PC-9 (cell line): ENCODE measurements around the gene TSPYL6. TPM values are rescaled to one million over a fixed set of nuclear protein-coding genes. Genes with fewer than 3 reads are reported as not detected.

Source experiments
- BruUV-seq: library from RNA; stranded (reverse); fragments of 400-500 nt; replicated peaks from 2 replicates; lab custom pipeline; 2021; lab: Mats Ljungman, UMichigan
- CTCF ChIA-PET: fragments of 300-600 bp; sonication (Branson Sonifier 250); formaldehyde crosslinking; loops from one replicate; lab custom pipeline; 2022; ENCODE audit warnings: antibody characterized with exemption; lab: Charles Lee
- POLR2A ChIA-PET: fragments of 300-600 bp; sonication (Branson Sonifier 250); formaldehyde crosslinking; loops from one replicate; lab custom pipeline; 2022; ENCODE audit warnings: antibody characterized with exemption; ENCODE audit not compliant: unreplicated experiment; lab: Charles Lee
- DNase-seq, 2 experiments: peaks; one replicate each; pipeline versions ENCODE4 v3.0.0 to v3.0.0-alpha.2; 2015 to 2022; ENCODE audit warnings: mixed read lengths in 1 of 2
- H2AFZ ChIP-seq: fragments of 200-600 bp; sonication (generic); 2 replicates; pipeline ENCODE4 v1.8.1; 2017; ENCODE audit warnings: antibody characterized with exemption
- H3F3A ChIP-seq: fragments of 200-600 bp; sonication (generic); 2 replicates; pipeline ENCODE4 v1.8.1; 2017; ENCODE audit warnings: antibody characterized with exemption, mild to moderate bottlenecking, low read depth; ENCODE audit not compliant: insufficient read depth
- H3K27ac ChIP-seq: fragments of 200-600 bp; sonication (generic); 2 replicates; pipeline ENCODE4 v1.6.1; 2016; ENCODE audit warnings: mixed run types
- H3K27me3 ChIP-seq: fragments of 200-600 bp; sonication (generic); 2 replicates; pipeline ENCODE4 v1.6.1; 2016; ENCODE audit warnings: low read depth, mixed run types; ENCODE audit not compliant: insufficient read depth
- H3K36me3 ChIP-seq: fragments of 200-600 bp; sonication (generic); 2 replicates; pipeline ENCODE4 v1.6.1; 2016; ENCODE audit warnings: low read depth, mixed run types
- H3K4me1 ChIP-seq: fragments of 200-600 bp; sonication (generic); replicated peaks from 2 replicates; pipeline ENCODE4 v1.6.1; 2016; ENCODE audit warnings: mixed run types; ENCODE audit not compliant: insufficient read depth
- H3K4me2 ChIP-seq: fragments of 200-600 bp; sonication (generic); 2 replicates; pipeline ENCODE4 v1.6.1; 2017; ENCODE audit warnings: mixed run types
- H3K4me3 ChIP-seq: fragments of 200-600 bp; sonication (generic); 2 replicates; pipeline ENCODE4 v1.6.1; 2016; ENCODE audit warnings: mixed run types
- H3K79me2 ChIP-seq: fragments of 200-600 bp; sonication (generic); 2 replicates; pipeline ENCODE4 v1.6.1; 2017; ENCODE audit warnings: low read depth, mixed run types
- H3K9me2 ChIP-seq: fragments of 200-600 bp; sonication (generic); 2 replicates; pipeline ENCODE4 v1.8.1; 2017; ENCODE audit warnings: mild to moderate bottlenecking; ENCODE audit not compliant: insufficient read depth
- H3K9me3 ChIP-seq: fragments of 200-600 bp; sonication (generic); 2 replicates; pipeline ENCODE4 v1.8.1; 2016; ENCODE audit warnings: low read depth; ENCODE audit not compliant: insufficient read depth
- H4K20me1 ChIP-seq: fragments of 200-600 bp; sonication (generic); 2 replicates; pipeline ENCODE4 v1.8.1; 2017; ENCODE audit not compliant: insufficient read depth
- CTCF ChIP-seq: fragments of 200-600 bp; sonication (generic); conservative IDR thresholded peaks from 2 replicates; pipeline ENCODE4 v1.6.1; 2017; ENCODE audit warnings: mixed run types, antibody characterized with exemption, mild to moderate bottlenecking, moderate library complexity
- EZH2 ChIP-seq: fragments of 200-600 bp; sonication (generic); IDR thresholded peaks from 2 replicates; pipeline ENCODE4 v1.8.0; 2017; ENCODE audit warnings: antibody characterized with exemption, low read depth
- intact Hi-C: fragments of 100-400 bp; cut with micrococcal nuclease; formaldehyde crosslinking; loops from one replicate; pipeline ENCODE4 v1.10.0; 2022; ENCODE audit not compliant: unreplicated experiment
- total RNA-seq: library from RNA; stranded (reverse); gene quantifications from 2 replicates; pipeline ENCODE4 v1.2.3, GENCODE V29; 2021

Gene TSPYL6
- total RNA-seq, 1 experiment from 2014 or later: not detected

DNA sequence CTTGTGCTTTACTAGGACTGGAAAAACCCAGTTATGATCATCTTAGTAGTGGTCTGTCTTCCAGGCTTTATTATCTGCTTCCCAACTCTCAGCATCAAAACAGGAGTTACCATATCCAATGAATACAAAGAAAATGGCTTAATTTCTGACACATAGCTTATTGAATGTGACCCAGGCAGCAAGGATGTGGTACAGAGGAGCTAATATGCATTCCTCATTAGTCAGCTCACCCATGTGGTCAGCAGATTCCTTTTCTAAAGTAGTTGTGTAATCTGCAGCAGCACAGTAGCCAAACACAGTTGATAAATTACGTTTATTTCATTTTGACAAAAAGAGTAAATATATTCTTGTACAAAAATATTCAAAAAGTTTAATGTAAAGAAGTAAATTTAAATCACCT lies 43.6 kb downstream of the TSPYL6 start:
- H3K4me2 ChIP-seq: no peak overlapping the region

DNA sequence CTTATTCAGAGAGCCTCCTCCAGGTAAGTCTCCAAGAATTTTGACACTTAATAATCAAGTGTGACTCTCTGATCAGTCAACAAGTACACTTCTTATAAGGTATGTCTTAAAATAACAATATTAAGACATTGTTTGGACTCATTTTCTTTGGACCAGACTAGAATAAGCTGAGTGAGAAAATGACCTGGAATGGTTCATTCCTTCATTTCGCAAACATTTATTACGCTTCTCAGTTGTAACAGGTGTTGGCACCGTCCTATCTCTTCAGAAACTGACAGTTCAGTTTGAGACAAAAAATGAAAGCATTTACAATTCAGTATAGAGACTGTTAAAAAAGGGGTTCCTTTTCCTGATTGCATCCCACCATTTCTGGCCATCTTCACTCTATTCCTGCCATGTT lies 46.6 kb downstream of the TSPYL6 start:
- Histone ChIP-seq H3K36me3 (no peaks in the 10 kb centered on the region), H3K27me3 (no peaks in the 10 kb centered on the region), H3K4me2 (no peak overlapping the region), H3K9me2 (no peaks in the 10 kb centered on the region), H2AFZ (no peak overlapping the region), H3K4me3 (no peak overlapping the region), H3K79me2 (no peaks in the 10 kb centered on the region), H4K20me1 (no peaks in the 10 kb centered on the region), H3K4me1 (0 out of 2 replicates have a peak, but pooled peaks cover 6% of the 10 kb centered on the region), H3K27ac (no peak overlapping the region), H3F3A (no peaks in the 10 kb centered on the region), H3K9me3 (peaks cover 4% of the 10 kb centered on the region)
- ChIA-PET CTCF (no interaction called here), POLR2A (interaction anchor here (0.7 kb wide), 1 partner anchor 213 kb away, joined by 4 read pairs; no protein-coding TSS in a partner anchor)
- no TSS peak for BruUV-seq
- intact Hi-C loops: no loop called here
- no peak for DNase-seq
- TF ChIP-seq CTCF: no peak
- TF ChIP-seq EZH2: no peak

More for the DNA sequence above, 43.6 kb downstream of the TSPYL6 start:
- Histone ChIP-seq H3K9me3 (peaks cover 4% of the 10 kb centered on the region), H3F3A (no peaks in the 10 kb centered on the region), H3K4me1 (0 out of 2 replicates have a peak, but pooled peaks cover 6% of the 10 kb centered on the region), H3K27me3 (no peaks in the 10 kb centered on the region), H2AFZ (no peak overlapping the region), H3K4me3 (no peak overlapping the region), H3K79me2 (no peaks in the 10 kb centered on the region), H4K20me1 (no peaks in the 10 kb centered on the region), H3K36me3 (no peaks in the 10 kb centered on the region), H3K9me2 (no peaks in the 10 kb centered on the region), H3K27ac (no peak overlapping the region)
- TF ChIP-seq CTCF (no peak), EZH2 (no peak)
- intact Hi-C loops: loop anchor here (10.0 kb wide), 1 partner anchor 122 kb away; a partner anchor contains a TSS
- CTCF ChIA-PET: no interaction called here
- no TSS peak for BruUV-seq
- POLR2A ChIA-PET: no interaction called here
- DNase-seq: peak; percentile 14 to 84

DNA sequence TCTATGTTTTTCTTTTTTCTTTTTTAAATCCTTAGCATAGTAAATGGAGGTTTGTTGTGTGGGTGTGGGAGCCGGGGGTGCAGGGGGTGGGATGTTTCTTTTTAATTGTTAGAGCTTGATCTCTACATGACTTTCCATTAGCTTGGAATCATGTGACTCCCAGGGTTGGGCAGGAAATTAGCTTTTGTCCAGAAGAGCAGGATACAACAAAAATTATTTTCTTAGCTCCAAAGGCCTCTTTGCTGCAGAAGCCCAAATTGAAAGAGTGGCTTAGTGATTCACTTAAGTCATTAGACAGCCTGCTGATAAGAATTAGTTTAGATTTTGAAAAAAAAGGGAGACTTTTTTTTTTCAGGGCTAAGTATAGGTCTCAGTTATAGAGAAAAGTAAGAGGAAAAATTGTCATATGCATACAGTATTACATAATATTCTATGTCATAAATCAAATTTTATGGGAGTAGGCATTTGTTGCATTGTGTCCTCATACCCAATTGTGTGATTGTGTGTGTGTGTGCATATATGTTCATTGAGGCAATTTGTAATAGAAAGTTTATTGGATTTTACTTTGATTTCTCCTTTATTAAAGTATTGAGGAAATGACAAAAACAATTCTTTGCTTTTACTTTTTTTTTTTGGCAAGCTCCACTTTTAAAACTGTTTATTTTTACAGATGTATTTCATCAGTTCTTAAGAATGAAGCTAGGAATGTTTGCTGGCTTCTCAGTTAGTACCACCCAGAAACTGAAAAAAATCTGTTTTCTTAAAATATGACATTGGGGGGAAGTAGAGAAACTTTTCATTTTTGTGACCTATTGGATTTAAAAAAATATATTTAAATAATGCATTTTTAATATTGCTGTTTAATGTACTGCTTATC lies 47.4 kb downstream of the TSPYL6 start:
- ChIA-PET POLR2A (interaction anchor here (0.7 kb wide), 1 partner anchor 213 kb away, joined by 4 read pairs; no protein-coding TSS in a partner anchor), CTCF (no interaction called here)
- intact Hi-C loops: no loop called here
- Histone ChIP-seq H3K9me3 (peaks cover 4% of the 10 kb centered on the region), H3K4me2 (no peak overlapping the region), H3K79me2 (no peaks in the 10 kb centered on the region), H3K36me3 (no peaks in the 10 kb centered on the region), H4K20me1 (no peaks in the 10 kb centered on the region), H3K4me1 (0 out of 2 replicates have a peak, but pooled peaks cover 6% of the 10 kb centered on the region), H3K4me3 (no peak overlapping the region), H3K27ac (no peak overlapping the region), H3F3A (no peaks in the 10 kb centered on the region), H3K27me3 (no peaks in the 10 kb centered on the region), H2AFZ (no peak overlapping the region), H3K9me2 (no peaks in the 10 kb centered on the region)
- DNase-seq: no peak
- no TSS peak for BruUV-seq
- no peak for TF ChIP-seq EZH2
- TF ChIP-seq CTCF: no peak
